Spinal cord (tissue), 10 donors: ENCODE data around the gene RIPOR2. TPM values are rescaled to one million over a fixed set of nuclear protein-coding genes. Genes with fewer than 3 reads are reported as not detected.

ENCODE experiments used
- DNase-seq, 6 donors: peaks; one replicate each; pipeline versions ENCODE4 v3.0.0 to v3.0.0-alpha.2; 2013 to 2015; ENCODE audit warnings: low spot score in 6 of 6, low read depth in 4 of 6
- H3K27ac ChIP-seq: one replicate; pipeline ENCODE4 v1.5.1; 2013; ENCODE audit warnings: low read depth, low read length, control low read depth
- H3K27me3 ChIP-seq: one replicate; pipeline ENCODE4 v1.6.1; 2013; ENCODE audit warnings: low read length; ENCODE audit not compliant: control insufficient read depth, insufficient read depth
- H3K36me3 ChIP-seq: one replicate; pipeline ENCODE4 v1.6.1; 2013; ENCODE audit warnings: low read length; ENCODE audit not compliant: control insufficient read depth, insufficient read depth
- H3K4me1 ChIP-seq: one replicate; pipeline ENCODE4 v1.6.1; 2013; ENCODE audit warnings: low read length; ENCODE audit not compliant: control insufficient read depth, insufficient read depth
- H3K4me3 ChIP-seq: one replicate; pipeline ENCODE4 v1.5.1; 2013; ENCODE audit warnings: low read depth, low read length, control low read depth
- H3K9me3 ChIP-seq: one replicate; pipeline ENCODE4 v1.6.1; 2013; ENCODE audit warnings: low read length; ENCODE audit not compliant: control insufficient read depth, insufficient read depth
- WGBS: methylation state at CpG from one replicate; pipeline ENCODE4 v1.1.5; 2013; ENCODE audit warnings: missing lambda C conversion rate; ENCODE audit not compliant: insufficient coverage; 5-methylcytosine and 5-hydroxymethylcytosine counted together
- polyA plus RNA-seq, 2 donors: library from polyadenylated mRNA; unstranded; fragments of 120-200 nt; gene quantifications; one replicate each; pipeline ENCODE4 v1.2.1, GENCODE V29; 2013; ENCODE audit not compliant: insufficient read length in 2 of 2
- total RNA-seq, 2 donors: library from RNA; depleted of rRNA in 1 of 2; stranded (reverse); fragments of 120-200 nt in 1 of 2; fragments of >200 nt in 1 of 2; gene quantifications; one replicate each; pipeline versions ENCODE4 v1.2.3 to v1.2.4, GENCODE V29; 2013 to 2014
- donor health status: healthy.

Gene RIPOR2
- total and polyA plus RNA-seq, 4 donors: 25.0 to 34.2 (median 30.9) TPM

- no peaks in the 10 kb centered on the region for H3K36me3 ChIP-seq
- no peaks in the 10 kb centered on the region for H3K9me3 ChIP-seq
- no peak overlapping the region for H3K4me3 ChIP-seq
- peak in 2 of 6 donors; percentile 80 to 85 for DNase-seq
- H3K27me3 ChIP-seq: peaks cover 2% of the 10 kb centered on the region
- H3K4me1 ChIP-seq: peaks cover 10% of the 10 kb centered on the region
- H3K27ac ChIP-seq: no peak overlapping the region
- 17% methylated on average over 3 of the region's 6 CpGs for WGBS
Observed at GRCh38 chr6:24899997-24900325, 35.8 kb downstream of the RIPOR2 start.

GRCh38 chr6:24899136-24899996 is 36.4 kb downstream of the RIPOR2 start:
- no peak overlapping the region for H3K27ac ChIP-seq
- H3K4me3 ChIP-seq: no peak overlapping the region
- DNase-seq: peak in 1 of 6 donors; percentile 59
- peaks cover 2% of the 10 kb centered on the region for H3K27me3 ChIP-seq
- peaks cover 10% of the 10 kb centered on the region for H3K4me1 ChIP-seq
- H3K9me3 ChIP-seq: no peaks in the 10 kb centered on the region
- WGBS: no CpG with 5 or more reads among the region's 8 CpGs
- no peaks in the 10 kb centered on the region for H3K36me3 ChIP-seq

GRCh38 chr6:24898676-24899075 is 37.1 kb downstream of the RIPOR2 start:
- Histone ChIP-seq H3K9me3 (no peaks in the 10 kb centered on the region), H3K4me3 (no peak overlapping the region), H3K27ac (no peak overlapping the region), H3K36me3 (no peaks in the 10 kb centered on the region), H3K4me1 (peaks cover 10% of the 10 kb centered on the region), H3K27me3 (peaks cover 2% of the 10 kb centered on the region)
- 50% methylated on average over 1 of the region's 1 CpG for WGBS
- DNase-seq: no peak

DNA sequence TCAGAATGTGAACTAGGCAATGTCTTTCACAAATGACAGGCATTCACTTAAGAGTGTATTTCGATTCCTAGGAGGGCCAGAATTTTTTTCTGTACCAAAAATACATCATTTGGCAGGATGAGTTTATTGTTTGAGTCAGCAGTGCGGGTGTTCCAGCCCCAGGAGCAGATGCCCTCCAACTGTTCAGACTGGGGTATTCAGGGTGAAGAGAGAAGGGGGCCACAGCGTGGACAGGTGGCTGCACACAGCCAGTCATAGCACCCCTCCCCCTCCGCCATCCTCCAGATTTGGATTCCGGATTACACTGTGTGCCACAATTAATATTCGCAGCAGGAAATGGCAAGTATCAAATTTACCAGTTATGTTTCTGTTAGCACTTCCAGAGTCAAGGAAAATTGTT is 38.6 kb downstream of the RIPOR2 start:
- peaks cover 10% of the 10 kb centered on the region for H3K4me1 ChIP-seq
- no peak for DNase-seq
- no peaks in the 10 kb centered on the region for H3K27me3 ChIP-seq
- no peak overlapping the region for H3K27ac ChIP-seq
- no peaks in the 10 kb centered on the region for H3K36me3 ChIP-seq
- H3K9me3 ChIP-seq: no peaks in the 10 kb centered on the region
- no peak overlapping the region for H3K4me3 ChIP-seq
- WGBS: 70% methylated on average over 2 of the region's 6 CpGs

DNA sequence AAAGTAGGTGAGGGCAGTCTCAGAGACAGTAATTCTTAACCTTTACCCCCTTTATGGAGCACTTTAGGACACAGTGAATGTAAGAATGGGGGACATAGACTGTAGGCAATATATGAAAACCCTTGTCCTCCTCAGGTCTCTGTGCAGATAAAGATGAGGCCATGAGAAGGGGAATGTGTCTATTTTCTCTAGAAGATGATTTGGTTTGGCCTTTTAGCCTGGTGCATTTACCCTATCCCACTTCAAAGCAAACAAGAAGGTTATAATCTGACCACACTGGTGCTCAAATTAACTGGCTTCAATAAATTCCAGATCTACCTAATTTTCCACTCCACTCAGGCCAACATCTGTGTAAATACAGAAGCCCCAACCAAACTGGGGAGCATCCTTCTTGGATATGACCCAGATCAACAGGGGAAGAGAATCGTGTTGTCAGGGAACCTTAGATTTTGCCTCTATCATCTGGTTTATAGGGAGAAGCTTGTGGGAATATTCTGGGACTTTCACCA is 42.4 kb downstream of the RIPOR2 start:
- Histone ChIP-seq H3K4me1 (no peaks in the 10 kb centered on the region), H3K36me3 (no peaks in the 10 kb centered on the region), H3K27ac (no peak overlapping the region), H3K4me3 (no peak overlapping the region), H3K27me3 (no peaks in the 10 kb centered on the region), H3K9me3 (no peaks in the 10 kb centered on the region)
- WGBS: 86% methylated on average over 1 of the region's 1 CpG
- no peak for DNase-seq

GRCh38 chr6:24891004-24891403 is 44.8 kb downstream of the RIPOR2 start:
- no peaks in the 10 kb centered on the region for H3K9me3 ChIP-seq
- WGBS: 47% methylated on average over 2 of the region's 3 CpGs

DNA sequence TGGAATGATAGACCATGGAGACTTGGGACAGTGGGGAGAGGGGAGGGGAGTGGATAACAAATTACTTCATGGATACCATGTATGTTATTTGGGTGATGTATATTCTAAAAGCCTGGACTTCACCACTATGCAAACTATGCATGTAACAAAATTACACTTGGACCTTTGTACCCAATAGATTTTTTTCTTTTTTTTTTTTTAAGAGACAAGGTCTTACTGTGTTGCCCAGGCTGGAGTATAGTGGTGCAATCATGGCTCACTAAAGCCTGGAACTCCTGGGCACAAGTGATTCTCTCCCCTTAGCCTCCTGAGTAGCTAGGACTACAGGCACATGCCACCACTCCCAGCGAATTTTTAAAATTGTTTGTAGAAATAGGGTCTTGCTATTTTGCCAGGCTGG is 45.3 kb downstream of the RIPOR2 start:
- H3K36me3 ChIP-seq: no peaks in the 10 kb centered on the region
- H3K9me3 ChIP-seq: no peaks in the 10 kb centered on the region
- no CpG with 5 or more reads among the region's 1 CpG for WGBS
- no peaks in the 10 kb centered on the region for H3K4me1 ChIP-seq
- no peaks in the 10 kb centered on the region for H3K27me3 ChIP-seq
- no peak overlapping the region for H3K27ac ChIP-seq
- DNase-seq: no peak
- no peak overlapping the region for H3K4me3 ChIP-seq

More at GRCh38 chr6:24891004-24891403, 44.8 kb downstream of the RIPOR2 start:
- Histone ChIP-seq H3K4me1 (no peaks in the 10 kb centered on the region), H3K36me3 (no peaks in the 10 kb centered on the region), H3K27ac (no peak overlapping the region), H3K27me3 (no peaks in the 10 kb centered on the region), H3K4me3 (no peak overlapping the region)
- peak in 1 of 6 donors; percentile 82 for DNase-seq

DNA sequence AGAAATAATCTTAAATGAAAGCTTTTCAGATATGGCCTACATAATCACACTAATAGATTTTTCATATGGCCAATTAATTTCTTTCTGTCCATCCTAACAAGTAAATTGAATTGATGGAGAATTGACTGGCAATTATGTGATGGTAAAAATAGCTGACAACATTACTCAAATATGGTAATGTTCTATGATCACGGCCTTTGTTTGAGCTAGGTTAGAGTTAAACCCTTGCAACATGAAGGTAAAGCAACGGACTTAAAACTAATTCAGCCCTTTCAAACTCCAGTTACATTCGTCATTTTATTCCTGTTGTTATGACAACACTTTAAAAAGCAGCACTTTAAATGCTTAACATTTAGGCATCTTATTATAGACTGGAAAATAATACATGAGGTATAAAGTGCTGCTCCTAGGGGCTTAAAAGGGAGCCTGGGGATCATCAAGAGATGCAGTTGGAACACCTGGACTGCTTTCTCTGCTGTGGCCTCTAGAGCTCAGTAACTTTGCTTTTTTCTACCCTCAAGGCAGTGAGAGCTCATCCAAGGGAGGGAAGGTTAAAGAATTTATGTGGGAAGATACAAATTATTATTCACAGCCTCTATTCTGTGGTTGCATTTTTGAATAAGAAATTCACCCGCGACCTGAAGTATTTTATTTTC is 46.9 kb downstream of the RIPOR2 start:
- no CpG with 5 or more reads among the region's 5 CpGs for WGBS
- Histone ChIP-seq H3K9me3 (no peaks in the 10 kb centered on the region), H3K4me1 (no peaks in the 10 kb centered on the region), H3K36me3 (no peaks in the 10 kb centered on the region), H3K27ac (no peak overlapping the region), H3K4me3 (no peak overlapping the region), H3K27me3 (no peaks in the 10 kb centered on the region)
- peak in 1 of 6 donors; percentile 47 for DNase-seq

GRCh38 chr6:24887545-24888140 is 48.1 kb downstream of the RIPOR2 start:
- DNase-seq: peak in 1 of 6 donors; percentile 21
- H3K4me3 ChIP-seq: no peak overlapping the region

More at GRCh38 chr6:24887545-24888140, 48.1 kb downstream of the RIPOR2 start:
- Histone ChIP-seq H3K4me1 (no peaks in the 10 kb centered on the region), H3K27ac (no peak overlapping the region), H3K36me3 (no peaks in the 10 kb centered on the region), H3K27me3 (no peaks in the 10 kb centered on the region), H3K9me3 (no peaks in the 10 kb centered on the region)
- no CpG with 5 or more reads among the region's 3 CpGs for WGBS
